HG03097 (cell line): Measurements from ENCODE around the gene ZNF283.
A peak's percentile ranks its signal among the peaks of the same experiment; 100 is the strongest.

Experiments
- ATAC-seq: cut with Tn5 transposase; IDR thresholded peaks from one replicate; pipeline ENCODE4 v1.9.1; 2021; ENCODE audit not compliant: unreplicated experiment, low FRiP score

ZNF283 gene

DNA sequence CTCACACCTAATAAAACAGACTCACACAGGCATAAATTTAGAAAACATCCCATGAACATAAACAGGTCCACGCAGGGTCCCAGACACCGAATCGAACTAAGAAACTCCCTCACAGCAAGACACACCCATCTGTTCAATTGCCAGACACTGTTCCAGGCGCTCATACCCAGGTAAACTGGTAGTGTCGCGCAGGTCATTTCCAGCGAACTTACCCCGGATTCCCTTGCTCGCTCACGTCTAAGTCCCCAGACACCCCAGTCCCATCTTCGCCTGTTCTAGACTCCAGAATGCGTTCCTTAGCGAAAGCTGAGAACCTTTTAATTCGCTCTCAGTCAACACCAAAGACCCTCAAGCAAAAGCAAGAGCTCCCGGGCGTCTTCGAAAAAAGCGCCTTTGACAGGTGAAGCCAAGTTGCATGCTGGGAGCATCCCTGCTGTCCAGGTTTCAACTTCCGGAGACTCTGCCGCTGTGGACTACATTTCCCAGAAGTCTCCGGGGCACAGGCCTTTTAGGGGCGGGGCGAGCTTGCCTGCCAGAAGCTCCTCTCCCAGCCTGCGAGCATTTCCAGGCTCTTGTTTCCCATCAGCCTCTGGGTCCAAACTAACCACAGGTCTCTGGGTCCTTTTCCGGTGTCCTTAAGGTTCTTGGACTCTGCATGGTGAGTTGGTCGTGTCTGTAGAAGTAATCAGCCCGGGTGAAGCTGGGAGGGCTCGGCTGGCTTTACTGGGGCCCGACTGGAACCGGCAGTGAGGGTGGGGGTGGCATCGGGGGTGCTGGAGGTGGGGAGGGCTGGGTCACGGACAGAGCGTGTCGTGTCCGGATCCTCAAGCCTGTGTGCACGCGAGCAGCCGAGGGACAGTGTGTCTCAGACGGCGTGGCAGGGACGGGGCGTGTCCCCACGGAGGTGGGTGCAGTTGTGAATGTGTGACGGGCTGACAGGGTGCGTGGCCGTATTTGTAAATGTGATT is at the start of gene ZNF283:
Gene ZNF283 (plus strand): TSS at position 535 of the 968 bp plus-strand sequence. CDS start 6,184 bp downstream, outside the sequence.
- ATAC-seq = peak; percentile 88

DNA sequence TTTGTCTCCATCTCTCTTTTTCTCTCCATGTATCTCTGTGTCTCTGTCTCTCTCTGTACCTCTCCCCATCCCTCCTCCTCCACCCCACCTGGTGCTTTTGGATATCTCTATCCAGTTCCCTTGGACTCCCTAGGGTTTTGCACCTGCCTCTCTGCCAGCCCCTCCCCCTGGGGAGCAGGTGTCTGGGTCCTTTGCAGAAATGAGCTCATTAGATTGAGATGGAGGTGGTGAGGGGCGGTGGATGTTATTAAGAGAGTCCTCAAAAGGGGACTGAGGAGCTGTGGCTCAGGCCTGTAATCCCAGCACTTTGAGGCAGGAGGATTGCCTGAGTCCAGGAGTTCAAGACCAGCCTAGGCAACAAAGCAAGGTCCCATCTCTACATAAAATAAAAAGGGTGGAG is 48.5 kb upstream of the ZNF283 start:
- ATAC-seq = no peak

DNA sequence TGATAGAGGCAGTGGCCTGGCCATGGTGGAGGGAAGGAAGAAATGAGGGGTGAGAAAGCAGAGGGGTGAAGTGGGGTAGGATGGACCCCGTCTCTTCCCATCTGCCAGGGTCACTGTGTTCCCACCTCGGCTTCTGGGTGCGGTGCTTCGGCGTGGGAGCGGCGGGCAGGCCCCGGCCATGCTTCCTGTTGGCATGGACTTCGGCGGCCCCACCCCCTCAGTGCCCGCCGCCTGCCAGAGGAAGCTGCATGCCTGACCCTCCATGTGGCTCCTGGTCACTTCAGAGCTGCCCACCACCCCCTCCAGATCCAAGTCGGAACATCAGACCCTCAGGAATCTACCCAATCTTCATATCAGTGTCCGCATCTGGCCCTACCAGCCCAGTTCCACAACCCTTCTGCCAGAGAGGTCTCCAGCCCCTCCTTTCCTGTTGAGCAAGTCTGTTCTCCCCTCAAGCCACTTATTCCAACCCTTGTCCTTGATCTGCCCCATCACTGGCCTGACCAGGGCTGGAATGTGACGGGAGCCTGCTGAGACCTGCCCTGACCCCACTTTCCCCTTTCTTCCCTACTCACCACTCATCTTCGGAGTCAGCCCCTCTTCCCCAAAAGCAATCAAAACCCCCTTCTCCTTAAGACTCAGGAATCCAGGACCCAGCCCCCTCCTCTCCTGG is 47.8 kb upstream of the ZNF283 start:
- no peak for ATAC-seq

DNA sequence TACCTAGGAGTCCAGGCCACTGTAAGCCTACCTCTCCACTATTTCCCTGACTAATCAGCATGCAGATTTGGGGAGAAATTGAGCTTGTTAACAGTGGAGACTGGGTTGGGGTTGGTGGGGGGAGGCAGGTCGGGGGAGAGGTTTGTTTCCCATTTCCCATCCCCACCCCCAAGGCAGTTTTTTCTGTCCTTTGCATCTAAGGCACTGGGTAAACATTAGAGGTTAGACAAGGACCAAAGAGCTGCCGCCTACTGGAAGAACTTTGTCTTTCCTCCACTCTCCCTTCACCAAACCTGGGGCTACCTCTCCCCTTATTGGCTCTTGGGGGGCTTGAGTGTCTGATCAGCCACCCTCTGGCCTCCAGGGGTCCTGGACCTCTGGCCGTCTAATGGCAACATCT is 47.3 kb upstream of the ZNF283 start:
- ATAC-seq = no peak

DNA sequence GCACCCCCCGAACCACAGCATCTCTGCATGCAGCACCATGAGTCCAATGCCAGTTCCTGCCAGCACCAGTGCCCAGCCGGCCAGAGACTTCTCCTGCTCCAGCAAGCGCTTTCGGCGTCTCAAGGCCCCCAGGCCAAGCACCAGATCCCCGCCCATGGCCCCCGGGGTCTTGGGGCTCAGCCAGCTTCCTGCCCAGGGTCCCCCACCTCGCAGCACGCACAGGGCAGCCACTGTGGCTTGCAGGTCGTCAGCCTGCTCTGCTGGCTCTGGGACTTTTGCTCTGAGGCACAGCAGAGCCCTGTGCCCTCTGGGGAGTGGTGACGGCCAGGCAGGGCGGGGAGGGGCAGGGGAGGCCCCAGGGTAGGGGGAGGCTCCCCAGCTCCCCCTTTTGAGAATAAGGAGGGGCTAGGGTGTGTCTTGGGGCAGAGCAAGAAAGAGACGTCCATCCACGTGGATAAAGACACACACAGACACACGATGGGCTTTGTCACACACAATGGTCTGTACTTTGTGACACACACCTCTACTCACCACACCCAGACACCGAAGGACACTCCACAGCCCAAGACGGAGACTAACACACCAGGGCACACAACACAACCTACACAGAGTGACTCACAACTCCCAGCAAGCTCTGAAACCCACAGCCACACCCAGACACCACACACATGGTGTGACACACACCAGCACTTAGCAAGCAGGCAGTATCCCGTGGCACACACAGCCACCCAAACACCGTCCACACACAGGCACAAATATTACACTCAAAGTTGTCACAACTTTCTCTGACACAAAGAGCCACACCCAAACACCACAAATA is 46.2 kb upstream of the ZNF283 start, which contains the start of gene KCNN4:
Gene KCNN4 (minus strand): TSS at position 268 of the 820 bp plus-strand sequence. CDS start 112 bp downstream, at position 156.
- no peak for ATAC-seq

DNA sequence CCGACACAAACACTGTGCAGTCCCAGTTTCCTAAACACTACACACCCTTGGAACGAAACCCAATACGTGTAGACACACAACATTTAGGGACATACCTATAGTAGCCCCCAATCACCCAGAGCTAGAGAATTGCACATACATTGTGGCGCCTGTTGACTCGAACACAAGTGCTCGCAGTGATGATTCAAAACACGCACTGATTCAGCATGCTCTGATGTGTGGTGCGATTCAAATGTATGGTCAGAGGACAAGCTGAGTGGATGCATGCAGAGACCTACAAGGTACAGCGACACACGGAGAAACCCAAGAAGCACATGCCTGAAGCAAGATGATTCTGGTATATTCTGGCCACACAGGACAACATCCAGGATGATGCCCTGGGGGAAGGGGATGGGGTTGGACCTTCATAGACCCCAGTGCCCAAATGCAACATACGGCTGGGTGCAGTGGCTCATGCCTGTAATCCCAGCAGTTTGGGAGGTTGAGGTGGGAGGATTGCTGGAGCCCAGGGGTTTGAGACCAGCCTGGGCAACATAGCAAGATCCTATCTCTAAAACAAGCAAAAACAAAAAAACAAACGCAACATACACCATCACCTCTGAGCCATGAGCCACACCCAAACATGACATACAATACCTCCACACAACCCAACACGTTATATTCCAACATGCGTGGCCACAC is 45.4 kb upstream of the ZNF283 start:
- ATAC-seq = no peak

DNA sequence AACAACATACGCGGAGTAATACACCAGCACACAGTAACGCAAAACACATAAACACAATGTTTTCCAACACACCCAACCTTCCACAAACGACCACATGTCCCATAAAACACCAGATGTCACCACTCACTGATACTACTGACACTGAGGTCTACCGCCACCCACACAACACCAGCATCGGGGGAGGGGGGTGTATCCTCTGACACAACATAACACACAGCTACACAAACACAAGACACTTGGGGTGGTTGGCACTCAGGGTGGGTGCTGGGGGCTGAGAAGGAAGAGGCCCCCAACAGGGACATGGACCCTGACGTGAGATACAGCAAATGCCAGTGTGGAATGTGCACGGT is 44.8 kb upstream of the ZNF283 start:
- ATAC-seq = no peak

DNA sequence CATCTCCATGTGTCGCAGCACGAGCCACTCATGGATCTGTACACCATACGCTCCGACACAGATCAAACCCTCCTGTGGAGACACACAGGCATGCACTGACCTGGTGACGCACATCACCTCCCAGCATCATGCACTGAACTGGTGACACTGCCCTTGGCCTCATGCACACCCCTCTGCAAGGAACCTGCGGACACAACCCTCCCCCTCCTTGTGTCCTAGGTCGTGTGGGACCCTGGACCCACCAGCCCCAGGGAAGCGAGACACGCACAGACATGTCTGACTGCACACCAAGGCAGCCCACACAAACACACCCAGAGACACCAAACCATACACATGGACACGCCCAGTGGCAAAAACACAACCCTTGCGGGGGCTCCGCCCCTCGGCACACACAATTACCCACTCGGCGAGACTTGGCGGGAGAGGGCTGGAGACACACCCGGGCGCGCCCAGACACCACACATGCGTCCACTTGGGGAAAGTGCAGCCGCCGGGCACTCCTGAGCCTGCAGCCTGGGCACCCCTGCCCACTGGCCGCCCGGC is 44.4 kb upstream of the ZNF283 start:
- no peak for ATAC-seq

DNA sequence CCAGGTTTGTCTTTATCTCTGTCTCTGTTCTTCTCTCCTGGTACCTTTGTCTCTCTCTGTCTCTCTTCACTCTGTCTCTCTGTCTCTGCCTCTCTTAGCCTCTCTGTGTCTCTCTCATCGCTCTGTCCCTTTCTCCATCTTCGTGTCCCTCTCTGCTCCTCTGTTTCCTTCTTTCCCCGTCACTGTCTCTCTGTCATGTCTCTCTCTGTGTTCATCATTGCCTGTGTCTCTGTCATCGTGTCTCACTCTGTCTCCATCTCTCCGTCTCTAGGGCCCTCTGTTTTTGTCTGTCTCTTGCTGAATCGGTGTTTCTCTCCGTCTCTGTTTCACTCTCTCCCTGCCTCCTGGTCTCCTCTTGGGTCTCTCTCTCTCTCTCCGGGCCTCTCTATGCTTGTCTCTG is 43.5 kb upstream of the ZNF283 start:
- ATAC-seq = no peak

DNA sequence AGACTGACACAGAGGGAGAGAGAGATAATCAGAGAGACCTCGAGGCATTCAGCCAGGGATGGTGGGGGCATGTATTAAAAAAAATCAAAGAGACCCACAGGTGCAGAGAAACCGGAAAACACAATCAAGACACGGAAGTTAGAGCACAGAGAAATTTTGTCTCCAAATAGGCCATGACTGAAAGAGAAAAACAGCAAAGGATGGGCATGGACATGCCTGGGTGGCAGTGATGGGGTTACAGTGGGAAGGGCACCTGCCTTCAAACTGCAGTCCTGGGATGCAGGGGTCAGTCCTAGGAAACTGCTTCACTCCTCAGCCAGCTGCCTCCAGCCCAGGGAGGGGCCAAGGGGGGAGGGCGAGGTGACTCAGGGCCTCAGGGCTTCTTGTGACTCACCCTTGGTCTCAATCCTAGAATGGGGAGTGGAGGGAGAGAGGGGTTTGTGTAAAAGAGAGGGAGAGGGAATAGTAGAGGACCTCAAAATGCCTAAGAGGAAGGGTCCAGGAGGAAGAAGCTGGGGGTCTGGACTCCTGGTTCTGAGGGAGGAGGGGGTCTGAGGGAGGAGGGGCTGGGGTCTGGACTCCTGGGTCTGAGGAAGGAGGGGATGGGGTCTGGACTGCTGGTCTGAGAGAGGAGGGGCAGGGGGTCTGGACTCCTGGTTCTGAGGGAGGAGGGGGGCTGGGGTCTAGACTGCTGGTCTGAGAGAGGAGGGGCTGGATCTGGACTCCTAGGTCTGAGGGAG is 42.7 kb upstream of the ZNF283 start:
- ATAC-seq = no peak

DNA sequence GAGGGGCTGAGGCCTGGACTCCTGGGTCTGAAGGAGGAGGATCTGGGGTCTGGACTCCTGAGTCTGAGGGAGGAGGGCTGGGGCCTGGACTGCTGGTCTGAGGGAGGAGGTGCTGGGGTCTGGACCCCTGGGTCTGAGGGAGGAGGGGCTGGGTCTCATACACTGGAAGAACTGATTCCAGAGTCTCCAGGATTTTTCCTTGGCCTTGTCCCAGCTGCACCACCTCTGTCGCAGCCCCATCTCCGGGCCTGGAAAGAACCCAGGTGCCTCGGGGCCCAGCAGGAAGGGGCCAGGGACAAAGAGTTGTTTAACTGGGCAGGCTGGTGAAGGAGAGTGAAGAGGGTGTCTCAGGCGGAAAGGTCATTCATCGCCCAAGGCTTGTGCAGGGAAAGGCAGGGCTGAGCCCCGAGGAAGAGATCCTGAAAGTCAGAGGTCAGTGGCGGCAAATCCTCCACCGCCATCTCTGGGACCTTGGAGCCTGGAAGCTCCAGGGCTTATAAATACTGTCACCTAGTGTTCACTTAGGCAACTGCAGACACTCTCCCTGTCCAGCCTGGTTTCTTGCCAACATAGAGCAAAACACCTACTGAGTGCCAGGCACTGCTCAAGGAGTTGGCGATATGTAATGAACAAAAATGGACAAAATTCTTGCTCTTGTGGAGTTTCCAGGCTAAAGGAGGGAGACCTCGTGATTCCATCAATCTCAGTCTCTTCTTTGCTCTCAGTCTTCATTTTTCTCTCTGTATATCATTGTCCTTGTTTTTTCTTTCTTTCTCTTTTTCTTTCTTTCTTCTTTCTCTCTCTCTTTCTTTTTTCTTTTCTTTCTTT is 41.9 kb upstream of the ZNF283 start:
- ATAC-seq = peak; percentile 43

DNA sequence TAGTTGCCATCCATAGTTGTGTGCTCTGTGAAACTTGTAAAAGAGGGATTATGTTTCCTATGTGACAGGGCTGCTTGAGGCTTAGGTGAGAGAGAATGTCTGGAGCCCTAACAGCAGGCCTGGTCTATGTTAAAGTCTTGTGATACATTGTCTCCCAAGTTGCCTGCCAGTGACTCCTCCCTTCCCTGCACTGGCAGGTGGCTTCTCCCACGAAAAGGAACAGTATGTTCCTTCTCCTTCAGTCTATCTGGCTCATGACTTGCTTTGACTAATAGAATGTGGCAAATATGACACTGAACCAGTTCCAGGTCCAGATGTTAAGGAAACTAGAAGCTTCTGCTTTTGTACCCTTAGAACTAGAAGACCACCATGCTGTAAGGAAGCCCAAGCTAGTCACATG is 40.5 kb upstream of the ZNF283 start:
- ATAC-seq = no peak

DNA sequence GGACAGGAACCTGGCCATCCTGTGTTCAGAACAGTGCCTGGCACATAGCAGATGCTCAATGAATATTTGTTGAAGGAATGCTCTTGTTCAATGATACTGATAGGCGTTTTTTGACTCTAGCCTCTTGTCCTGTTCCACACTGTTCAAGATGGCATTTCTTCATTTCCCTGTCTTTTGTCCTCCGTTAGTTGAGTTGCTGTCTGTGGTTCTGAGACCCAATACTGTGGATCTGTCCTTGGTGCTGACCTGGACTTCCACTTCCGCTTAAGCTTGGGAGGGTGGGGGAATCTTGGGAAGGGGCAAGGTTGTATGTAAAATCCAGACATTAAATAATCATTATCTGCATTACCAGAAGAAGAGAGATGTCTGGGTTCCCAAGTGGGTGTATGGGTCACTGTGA is 38.1 kb upstream of the ZNF283 start:
- no peak for ATAC-seq

DNA sequence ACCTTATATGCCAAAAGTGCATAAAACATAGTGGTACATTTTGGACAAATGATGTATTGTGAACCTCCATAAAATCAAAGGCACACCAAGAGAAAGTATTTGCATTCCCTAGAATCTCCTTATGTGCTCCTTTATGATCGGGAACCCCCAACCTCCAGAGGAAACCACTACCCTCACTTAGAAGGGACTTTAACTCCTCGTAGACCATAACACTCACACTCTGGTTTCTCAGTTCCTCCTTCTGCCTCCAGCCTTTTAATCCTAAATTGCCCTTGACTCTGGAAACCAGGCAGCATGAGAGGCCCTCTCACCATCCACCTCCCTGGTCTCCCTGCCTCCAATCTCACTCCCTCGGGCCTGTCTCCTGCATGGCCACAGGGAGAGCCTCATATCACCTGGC is 36.5 kb upstream of the ZNF283 start:
- no peak for ATAC-seq

DNA sequence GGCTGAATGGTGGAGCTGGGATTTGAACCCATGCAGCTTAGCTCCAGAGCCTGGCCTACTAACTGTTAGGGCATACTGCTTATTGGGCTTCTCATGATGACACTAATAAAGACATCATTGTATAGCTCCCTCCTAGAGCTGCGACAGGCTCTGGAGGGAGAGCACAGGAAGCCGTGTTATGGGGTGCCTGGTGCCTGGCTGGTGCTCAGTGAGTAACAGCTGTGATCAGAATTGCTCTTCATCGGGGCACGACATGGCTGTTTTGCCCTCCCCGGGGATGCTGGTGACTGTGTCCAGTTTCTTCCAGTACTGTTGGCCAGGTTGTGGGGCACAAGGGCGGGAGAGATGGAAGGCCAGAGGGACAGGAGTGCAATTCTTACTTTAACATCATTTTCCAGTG is 30.0 kb upstream of the ZNF283 start:
- no peak for ATAC-seq

DNA sequence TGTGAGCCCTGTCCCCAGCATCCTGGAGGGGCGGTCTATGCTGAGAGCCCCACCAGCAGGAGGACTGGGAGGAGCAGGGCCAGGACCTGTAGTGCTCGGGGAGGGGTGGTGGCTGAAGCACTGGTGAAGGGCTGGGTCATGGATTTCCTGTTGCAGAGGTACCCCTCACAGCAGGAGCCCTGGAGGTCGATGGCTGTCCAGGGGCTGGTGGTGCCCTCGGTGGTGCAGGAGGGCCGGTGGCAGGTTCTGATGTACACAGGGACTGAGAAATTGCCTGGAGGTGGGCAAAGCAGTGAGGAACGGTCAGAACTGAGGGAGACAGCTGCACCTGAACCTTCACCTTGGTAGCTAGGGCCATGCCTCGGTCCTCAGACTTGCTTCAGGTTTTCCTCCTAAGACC is 29.6 kb upstream of the ZNF283 start:
- no peak for ATAC-seq

DNA sequence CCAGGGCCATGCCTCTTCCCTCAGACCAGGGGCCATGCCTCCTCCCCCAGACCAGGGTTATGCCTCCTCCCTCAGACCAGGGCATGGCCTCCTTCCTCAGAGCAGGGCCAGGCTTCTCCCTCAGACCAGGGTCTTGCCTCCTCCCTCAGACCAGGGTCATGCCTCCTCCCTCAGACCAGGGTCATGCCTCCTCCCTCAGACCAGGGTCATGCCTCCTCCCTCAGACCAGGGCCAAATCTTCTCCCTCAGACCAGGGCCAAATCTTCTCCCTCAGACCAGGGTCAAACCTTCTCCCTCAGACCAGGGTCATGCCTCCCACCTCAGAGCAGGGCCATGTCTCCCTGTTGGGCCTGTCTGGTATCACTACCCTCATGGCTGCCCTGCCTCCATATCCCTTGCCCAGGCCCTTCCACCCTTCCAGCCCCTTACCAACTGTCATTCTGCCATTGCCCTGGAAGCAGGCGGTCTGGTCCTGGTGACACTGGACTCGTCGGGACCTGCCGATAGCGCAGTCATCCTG is 29.0 kb upstream of the ZNF283 start:
- no peak for ATAC-seq
